Body of pancreas (tissue), 4 donors: ENCODE data around the gene SNCG.

ENCODE experiments used
- POLR2A ChIP-seq, 3 donors: fragments of 450-650 bp; IDR thresholded peaks; one replicate each; pipeline ENCODE4 v1.6.1; 2016; ENCODE audit warnings: antibody characterized with exemption in 3 of 3, mild to moderate bottlenecking in 2 of 3
- TF ChIP-seq, protein P1 (sequence below), 7 experiments: fragments of 450-650 bp in 4 of 7; fragments of 200-600 bp in 3 of 7; sonication (generic) in 3 of 7; IDR thresholded peaks; one replicate each; pipeline ENCODE4 v1.5.1; 2016 to 2019; ENCODE audit warnings: antibody characterized with exemption in 7 of 7

DNA sequence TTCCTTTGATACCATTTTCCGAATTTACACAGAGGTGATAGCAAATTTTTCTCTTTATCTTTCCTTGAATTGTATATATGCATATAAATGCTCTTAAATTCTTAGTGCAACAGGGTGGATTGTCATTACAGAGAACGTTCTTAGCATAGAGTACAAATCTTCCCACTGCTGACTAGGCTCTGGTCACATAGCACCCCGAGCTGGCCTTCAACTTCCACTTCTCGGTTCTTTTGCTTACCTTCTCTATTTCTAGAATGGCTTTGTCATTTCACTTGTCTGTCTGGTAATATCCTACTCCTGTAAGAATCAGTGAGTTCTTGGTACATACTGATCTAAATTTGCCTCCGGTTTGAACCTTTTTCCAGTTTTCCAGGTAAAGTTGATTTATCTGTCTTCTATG lies 23.3 kb downstream of the SNCG start:
- TF ChIP-seq, protein P1, sequence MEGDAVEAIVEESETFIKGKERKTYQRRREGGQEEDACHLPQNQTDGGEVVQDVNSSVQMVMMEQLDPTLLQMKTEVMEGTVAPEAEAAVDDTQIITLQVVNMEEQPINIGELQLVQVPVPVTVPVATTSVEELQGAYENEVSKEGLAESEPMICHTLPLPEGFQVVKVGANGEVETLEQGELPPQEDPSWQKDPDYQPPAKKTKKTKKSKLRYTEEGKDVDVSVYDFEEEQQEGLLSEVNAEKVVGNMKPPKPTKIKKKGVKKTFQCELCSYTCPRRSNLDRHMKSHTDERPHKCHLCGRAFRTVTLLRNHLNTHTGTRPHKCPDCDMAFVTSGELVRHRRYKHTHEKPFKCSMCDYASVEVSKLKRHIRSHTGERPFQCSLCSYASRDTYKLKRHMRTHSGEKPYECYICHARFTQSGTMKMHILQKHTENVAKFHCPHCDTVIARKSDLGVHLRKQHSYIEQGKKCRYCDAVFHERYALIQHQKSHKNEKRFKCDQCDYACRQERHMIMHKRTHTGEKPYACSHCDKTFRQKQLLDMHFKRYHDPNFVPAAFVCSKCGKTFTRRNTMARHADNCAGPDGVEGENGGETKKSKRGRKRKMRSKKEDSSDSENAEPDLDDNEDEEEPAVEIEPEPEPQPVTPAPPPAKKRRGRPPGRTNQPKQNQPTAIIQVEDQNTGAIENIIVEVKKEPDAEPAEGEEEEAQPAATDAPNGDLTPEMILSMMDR (IDR thresholded peaks at IDR 0.05): no peak
- no peak for TF ChIP-seq POLR2A (IDR thresholded peaks at IDR 0.05)
